ENCODE measurements around the gene CLDN10. TPM values are rescaled to one million over a fixed set of nuclear protein-coding genes. Genes with fewer than 3 reads are reported as not detected.

Gene CLDN10
- total RNA-seq, 1 donor from 2014 or later, result 1.8 TPM

DNA sequence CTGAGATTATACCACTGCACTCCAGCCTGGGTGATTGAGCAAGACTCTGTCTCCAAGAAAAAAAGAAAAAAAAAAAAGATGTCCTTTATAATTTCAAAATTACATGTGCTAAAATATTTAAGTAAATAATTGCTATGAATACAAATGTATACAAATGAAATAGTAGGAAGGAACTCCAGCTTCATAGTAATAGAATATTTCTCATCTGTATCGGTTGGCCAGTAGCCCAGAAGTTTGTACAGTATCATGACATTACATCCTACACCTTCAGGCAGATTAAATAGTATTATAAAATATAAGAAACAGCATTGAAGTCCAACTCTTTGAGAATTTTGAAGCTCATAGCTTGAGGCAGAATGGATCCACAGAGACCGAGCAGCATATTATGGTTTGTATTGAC is 36.5 kb upstream of the CLDN10 start:
- H3K36me3 Mint-ChIP-seq (ENCODE audit: low read depth), result no peaks in the 10 kb centered on the region
- H3K27me3 Mint-ChIP-seq (ENCODE audit: low read depth), result peaks cover 11% of the 10 kb centered on the region
- H3K4me1 Mint-ChIP-seq, result no peaks in the 10 kb centered on the region
- no peaks in the 10 kb centered on the region for H3K9me3 Mint-ChIP-seq
- TF ChIP-seq, protein P1, sequence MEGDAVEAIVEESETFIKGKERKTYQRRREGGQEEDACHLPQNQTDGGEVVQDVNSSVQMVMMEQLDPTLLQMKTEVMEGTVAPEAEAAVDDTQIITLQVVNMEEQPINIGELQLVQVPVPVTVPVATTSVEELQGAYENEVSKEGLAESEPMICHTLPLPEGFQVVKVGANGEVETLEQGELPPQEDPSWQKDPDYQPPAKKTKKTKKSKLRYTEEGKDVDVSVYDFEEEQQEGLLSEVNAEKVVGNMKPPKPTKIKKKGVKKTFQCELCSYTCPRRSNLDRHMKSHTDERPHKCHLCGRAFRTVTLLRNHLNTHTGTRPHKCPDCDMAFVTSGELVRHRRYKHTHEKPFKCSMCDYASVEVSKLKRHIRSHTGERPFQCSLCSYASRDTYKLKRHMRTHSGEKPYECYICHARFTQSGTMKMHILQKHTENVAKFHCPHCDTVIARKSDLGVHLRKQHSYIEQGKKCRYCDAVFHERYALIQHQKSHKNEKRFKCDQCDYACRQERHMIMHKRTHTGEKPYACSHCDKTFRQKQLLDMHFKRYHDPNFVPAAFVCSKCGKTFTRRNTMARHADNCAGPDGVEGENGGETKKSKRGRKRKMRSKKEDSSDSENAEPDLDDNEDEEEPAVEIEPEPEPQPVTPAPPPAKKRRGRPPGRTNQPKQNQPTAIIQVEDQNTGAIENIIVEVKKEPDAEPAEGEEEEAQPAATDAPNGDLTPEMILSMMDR (conservative IDR thresholded peaks at IDR 0.05), result no peak
- DNase-seq (ENCODE audit: low read depth, low spot score), result no peak
- H3K4me3 Mint-ChIP-seq, result no peak overlapping the region
- no peak overlapping the region for H3K27ac Mint-ChIP-seq (ENCODE audit: unreplicated experiment)

DNA sequence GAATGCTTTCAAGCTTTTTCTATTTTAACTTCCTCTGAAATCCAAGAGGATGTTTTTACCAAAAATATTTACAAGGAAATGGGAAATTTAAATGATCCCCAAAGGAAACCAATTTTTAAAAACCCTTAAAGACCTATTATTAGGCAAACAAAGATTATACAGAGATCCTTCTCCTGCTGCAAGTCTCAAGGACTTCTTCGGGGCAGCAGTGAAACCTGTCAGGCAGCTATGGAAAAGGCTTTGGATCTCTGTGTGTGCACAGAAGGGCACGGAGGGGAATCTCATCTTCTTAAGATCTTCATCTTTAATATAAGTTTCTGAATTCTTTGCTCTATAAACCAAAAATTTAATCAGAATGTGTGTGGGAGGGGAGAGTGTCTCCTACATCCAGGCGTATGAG is 36.0 kb upstream of the CLDN10 start:
- Mint-ChIP-seq H3K36me3 (ENCODE audit: low read depth) (no peaks in the 10 kb centered on the region), H3K27me3 (ENCODE audit: low read depth) (peaks cover 11% of the 10 kb centered on the region), H3K4me1 (no peaks in the 10 kb centered on the region), H3K27ac (ENCODE audit: unreplicated experiment) (no peak overlapping the region), H3K9me3 (no peaks in the 10 kb centered on the region), H3K4me3 (no peak overlapping the region)
- no peak for DNase-seq (ENCODE audit: low read depth, low spot score)
- TF ChIP-seq, protein P1 (conservative IDR thresholded peaks at IDR 0.05), result no peak

DNA sequence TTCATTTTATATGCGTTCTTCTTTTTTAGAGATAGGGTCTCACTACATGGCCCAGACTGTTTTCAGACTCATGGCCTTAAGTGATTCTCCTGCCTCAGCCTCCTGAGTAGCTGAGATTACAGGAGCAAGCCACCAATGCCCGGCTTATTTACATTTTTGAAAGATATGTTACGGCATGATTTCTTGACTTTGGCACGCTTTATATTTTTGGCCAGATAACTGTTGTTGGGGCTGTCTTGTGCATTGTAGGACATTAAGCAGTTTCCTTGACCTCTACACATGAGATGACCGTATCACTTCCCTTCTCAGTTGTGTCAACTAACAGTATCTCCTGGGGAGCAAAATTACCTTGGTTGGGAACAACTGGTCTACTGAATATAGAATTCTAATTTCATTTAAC is 28.9 kb upstream of the CLDN10 start:
- no peaks in the 10 kb centered on the region for H3K36me3 Mint-ChIP-seq (ENCODE audit: low read depth)
- TF ChIP-seq, protein P1 (conservative IDR thresholded peaks at IDR 0.05), result no peak
- DNase-seq (ENCODE audit: low read depth, low spot score), result no peak
- H3K4me1 Mint-ChIP-seq, result no peaks in the 10 kb centered on the region
- H3K27me3 Mint-ChIP-seq (ENCODE audit: low read depth), result no peaks in the 10 kb centered on the region
- H3K4me3 Mint-ChIP-seq, result no peak overlapping the region
- H3K9me3 Mint-ChIP-seq, result peaks cover 2% of the 10 kb centered on the region
- H3K27ac Mint-ChIP-seq (ENCODE audit: unreplicated experiment), result no peak overlapping the region

DNA sequence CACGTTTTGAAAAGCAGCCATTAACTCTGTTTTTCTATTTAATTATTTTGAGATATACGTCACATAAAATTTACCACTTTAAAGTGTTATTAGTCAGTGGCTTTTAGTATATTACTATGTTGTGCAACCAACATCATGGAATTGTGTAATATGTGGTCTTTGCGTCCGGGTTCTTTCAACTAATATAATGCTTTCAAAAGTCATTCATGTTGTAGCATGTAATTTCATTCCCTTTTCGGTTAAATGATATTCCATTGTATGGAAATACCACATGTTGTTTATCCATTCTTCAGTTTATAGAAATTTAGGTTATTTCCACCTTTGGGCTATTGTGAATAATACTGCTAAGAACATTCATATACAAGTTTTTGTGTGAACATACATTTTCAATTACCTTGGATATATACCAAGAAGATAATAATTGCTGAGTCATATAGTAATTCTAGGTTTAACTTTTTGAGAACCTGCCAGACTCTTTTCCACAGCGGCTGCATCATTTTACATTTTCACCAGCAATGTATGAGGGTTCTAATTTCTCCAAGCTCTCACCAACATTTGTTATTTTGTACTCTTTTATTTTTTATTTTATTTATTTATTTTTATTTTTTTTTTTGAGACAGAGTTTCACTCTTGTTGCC is 28.1 kb upstream of the CLDN10 start:
- Mint-ChIP-seq H3K36me3 (ENCODE audit: low read depth) (no peaks in the 10 kb centered on the region), H3K27me3 (ENCODE audit: low read depth) (no peaks in the 10 kb centered on the region), H3K4me1 (no peaks in the 10 kb centered on the region), H3K9me3 (peaks cover 2% of the 10 kb centered on the region), H3K27ac (ENCODE audit: unreplicated experiment) (no peak overlapping the region), H3K4me3 (no peak overlapping the region)
- no peak for DNase-seq (ENCODE audit: low read depth, low spot score)
- TF ChIP-seq, protein P1 (conservative IDR thresholded peaks at IDR 0.05), result no peak

DNA sequence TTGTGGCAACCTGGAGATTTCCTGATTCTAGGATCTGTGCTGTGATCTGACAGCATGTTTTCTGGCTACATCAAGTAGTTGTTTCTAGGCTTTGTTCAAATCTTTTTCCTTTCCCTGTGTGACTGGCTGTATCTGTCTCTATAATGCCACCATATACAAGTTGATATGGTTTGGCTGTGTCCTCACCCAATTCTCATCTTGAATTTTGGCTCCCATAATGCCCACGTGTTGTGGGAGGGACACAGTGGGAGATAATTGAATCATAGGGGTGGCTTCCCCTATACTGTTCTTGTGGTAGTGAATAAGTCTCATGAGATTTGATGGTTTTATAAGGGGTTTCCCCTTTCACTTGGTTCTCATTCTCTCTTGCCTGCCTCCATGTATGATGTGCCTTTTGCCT is 24.6 kb upstream of the CLDN10 start:
- no peaks in the 10 kb centered on the region for H3K4me1 Mint-ChIP-seq
- H3K36me3 Mint-ChIP-seq (ENCODE audit: low read depth), result no peaks in the 10 kb centered on the region
- peaks cover 2% of the 10 kb centered on the region for H3K9me3 Mint-ChIP-seq
- H3K4me3 Mint-ChIP-seq, result no peak overlapping the region
- no peaks in the 10 kb centered on the region for H3K27me3 Mint-ChIP-seq (ENCODE audit: low read depth)
- TF ChIP-seq, protein P1 (conservative IDR thresholded peaks at IDR 0.05), result no peak
- no peak for DNase-seq (ENCODE audit: low read depth, low spot score)
- H3K27ac Mint-ChIP-seq (ENCODE audit: unreplicated experiment), result no peak overlapping the region

Measured in neural crest cell (in vitro differentiated cells).